ENCODE data around the gene TTC33.

TTC33 gene

DNA sequence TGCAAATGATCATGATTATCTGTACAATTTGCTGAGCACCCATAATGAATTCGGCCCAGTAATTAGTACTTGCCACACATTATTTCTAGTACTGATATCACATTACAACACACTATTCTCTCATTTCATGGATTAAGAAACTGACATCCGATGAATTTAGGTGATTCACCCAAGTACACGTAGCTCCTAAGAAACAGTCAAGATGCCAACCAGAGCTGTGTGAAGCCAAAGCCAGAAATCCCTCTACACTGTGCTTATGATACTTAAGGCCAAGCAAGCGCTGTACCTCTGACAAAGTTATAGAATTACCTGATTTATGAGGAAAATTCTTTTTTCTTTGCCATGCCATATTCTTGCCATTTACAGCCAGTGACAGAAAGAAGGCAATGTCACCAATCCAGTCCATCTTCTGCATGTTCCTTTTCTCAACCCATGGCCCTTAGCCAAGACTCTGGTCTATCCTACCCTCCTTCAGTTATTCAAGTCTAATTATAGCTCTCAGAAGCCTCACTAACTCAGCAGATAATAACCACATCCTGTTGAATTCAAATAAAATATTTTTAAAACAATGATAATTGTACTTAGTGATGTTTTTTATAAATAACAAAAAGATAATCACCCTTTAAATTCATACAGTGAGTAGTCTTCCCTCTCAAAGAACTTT lies 150.3 kb downstream of the TTC33 start:
- TF ChIP-seq, protein P1, sequence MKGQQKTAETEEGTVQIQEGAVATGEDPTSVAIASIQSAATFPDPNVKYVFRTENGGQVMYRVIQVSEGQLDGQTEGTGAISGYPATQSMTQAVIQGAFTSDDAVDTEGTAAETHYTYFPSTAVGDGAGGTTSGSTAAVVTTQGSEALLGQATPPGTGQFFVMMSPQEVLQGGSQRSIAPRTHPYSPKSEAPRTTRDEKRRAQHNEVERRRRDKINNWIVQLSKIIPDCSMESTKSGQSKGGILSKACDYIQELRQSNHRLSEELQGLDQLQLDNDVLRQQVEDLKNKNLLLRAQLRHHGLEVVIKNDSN (IDR thresholded peaks at IDR 0.05), result no peak
- TF ChIP-seq NFIC (IDR thresholded peaks at IDR 0.05), result no peak
- no peak for TF ChIP-seq FOXM1 (IDR thresholded peaks at IDR 0.05; ENCODE audit: borderline replicate concordance, low read depth)
- TF ChIP-seq CREB1 (IDR thresholded peaks at IDR 0.05; ENCODE audit: low read depth), result no peak
- TF ChIP-seq RAD21 (IDR thresholded peaks at IDR 0.05; ENCODE audit: low read depth), result no peak
- no peak for TF ChIP-seq EP300 (IDR thresholded peaks at IDR 0.05; ENCODE audit: borderline replicate concordance)

DNA sequence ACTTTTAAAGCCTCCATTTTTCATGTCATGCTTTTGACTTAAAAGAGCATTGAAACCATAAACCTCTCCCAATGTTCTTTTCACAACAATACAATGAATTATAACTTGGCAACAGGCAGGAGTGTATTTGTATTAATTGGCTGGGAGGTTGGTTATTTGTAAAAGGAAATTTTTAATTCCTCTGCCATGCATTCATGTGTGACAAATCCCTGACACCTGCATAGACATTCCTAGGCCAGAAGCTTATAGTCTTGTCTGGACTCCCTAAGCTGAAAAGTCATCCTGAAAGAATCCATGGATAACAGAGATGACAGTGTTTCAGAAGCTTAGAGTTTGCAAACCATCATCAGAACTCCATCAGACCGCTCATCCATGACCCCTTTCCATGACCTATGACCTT lies 152.4 kb downstream of the TTC33 start:
- no peak for TF ChIP-seq EGR1 (IDR thresholded peaks at IDR 0.05)
- no peak for TF ChIP-seq ZBTB7A (IDR thresholded peaks at IDR 0.05; ENCODE audit: low read depth)
- TF ChIP-seq NFIC (IDR thresholded peaks at IDR 0.05), result peak; percentile 61; the same call in 1 of the 2 replicates
- TF ChIP-seq TCF12 (IDR thresholded peaks at IDR 0.05; ENCODE audit: low read depth), result peak; percentile 77
- TF ChIP-seq CREB1 (IDR thresholded peaks at IDR 0.05; ENCODE audit: low read depth), result no peak
- no peak for TF ChIP-seq CEBPB (IDR thresholded peaks at IDR 0.05)
- TF ChIP-seq TAF1 (IDR thresholded peaks at IDR 0.05; ENCODE audit: low read depth), result no peak
- 0 out of 2 replicates have a peak, but pooled peaks have one; percentile 14 for TF ChIP-seq TEAD4 (IDR thresholded peaks at IDR 0.05)

DNA sequence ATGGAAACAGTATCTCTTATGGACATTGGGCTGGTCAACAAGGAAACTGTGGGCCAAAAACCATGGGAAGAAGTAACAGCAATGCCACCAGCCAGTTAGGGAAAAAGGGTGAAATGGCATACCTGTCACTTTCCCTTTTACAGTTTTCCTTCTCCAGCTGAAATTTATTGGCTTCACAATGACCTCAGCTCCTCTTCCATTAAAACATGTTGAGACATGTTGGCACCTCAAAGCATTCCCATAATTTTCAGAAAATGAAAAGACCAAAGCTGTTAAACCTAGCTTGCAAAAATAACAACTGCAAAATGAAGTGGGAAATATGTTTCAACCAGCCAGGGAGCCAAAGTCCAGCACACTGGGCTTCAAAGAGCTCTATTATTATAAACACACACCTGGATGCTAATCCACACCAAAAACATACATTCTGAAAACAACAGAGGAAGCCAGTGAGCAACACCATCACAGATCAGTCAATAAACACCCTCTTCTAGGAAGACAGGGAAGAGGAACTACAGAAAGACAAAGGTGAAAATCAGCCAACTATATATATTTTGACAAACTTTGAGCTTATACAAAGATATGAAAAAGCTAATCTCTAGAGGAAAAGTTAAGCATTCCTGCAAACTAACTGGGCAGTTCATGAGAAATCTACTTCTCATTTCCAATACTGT lies 154.4 kb downstream of the TTC33 start:
- no peak for TF ChIP-seq TCF12 (IDR thresholded peaks at IDR 0.05; ENCODE audit: low read depth)
- TF ChIP-seq, protein P2, sequence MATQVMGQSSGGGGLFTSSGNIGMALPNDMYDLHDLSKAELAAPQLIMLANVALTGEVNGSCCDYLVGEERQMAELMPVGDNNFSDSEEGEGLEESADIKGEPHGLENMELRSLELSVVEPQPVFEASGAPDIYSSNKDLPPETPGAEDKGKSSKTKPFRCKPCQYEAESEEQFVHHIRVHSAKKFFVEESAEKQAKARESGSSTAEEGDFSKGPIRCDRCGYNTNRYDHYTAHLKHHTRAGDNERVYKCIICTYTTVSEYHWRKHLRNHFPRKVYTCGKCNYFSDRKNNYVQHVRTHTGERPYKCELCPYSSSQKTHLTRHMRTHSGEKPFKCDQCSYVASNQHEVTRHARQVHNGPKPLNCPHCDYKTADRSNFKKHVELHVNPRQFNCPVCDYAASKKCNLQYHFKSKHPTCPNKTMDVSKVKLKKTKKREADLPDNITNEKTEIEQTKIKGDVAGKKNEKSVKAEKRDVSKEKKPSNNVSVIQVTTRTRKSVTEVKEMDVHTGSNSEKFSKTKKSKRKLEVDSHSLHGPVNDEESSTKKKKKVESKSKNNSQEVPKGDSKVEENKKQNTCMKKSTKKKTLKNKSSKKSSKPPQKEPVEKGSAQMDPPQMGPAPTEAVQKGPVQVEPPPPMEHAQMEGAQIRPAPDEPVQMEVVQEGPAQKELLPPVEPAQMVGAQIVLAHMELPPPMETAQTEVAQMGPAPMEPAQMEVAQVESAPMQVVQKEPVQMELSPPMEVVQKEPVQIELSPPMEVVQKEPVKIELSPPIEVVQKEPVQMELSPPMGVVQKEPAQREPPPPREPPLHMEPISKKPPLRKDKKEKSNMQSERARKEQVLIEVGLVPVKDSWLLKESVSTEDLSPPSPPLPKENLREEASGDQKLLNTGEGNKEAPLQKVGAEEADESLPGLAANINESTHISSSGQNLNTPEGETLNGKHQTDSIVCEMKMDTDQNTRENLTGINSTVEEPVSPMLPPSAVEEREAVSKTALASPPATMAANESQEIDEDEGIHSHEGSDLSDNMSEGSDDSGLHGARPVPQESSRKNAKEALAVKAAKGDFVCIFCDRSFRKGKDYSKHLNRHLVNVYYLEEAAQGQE (IDR thresholded peaks at IDR 0.05; ENCODE audit: low read depth), result no peak
- TF ChIP-seq FOXM1 (IDR thresholded peaks at IDR 0.05; ENCODE audit: borderline replicate concordance, low read depth), result no peak
- TF ChIP-seq, protein P1 (IDR thresholded peaks at IDR 0.05), result no peak
- TF ChIP-seq, protein P3, sequence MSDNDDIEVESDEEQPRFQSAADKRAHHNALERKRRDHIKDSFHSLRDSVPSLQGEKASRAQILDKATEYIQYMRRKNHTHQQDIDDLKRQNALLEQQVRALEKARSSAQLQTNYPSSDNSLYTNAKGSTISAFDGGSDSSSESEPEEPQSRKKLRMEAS (IDR thresholded peaks at IDR 0.05), result no peak
- no peak for TF ChIP-seq RAD21 (IDR thresholded peaks at IDR 0.05; ENCODE audit: low read depth)

DNA sequence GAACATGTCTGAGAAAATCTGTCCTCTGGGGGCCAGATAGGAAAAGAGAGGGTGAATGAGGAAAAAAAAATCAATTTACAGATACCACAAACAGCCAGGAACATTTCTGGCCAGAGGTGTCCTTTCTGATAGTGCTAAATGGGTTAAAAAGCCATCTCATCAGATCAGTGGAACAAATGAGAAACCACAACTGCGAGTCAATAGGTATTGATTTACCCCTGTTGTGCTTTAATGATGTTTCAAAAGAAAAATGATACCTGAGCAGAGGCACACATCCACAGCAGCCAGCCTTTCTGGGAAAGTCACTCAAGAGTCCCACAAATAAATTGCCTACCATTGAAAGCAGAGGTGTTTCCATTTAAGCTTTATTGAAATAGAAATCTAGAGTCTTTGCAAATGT lies 155.4 kb downstream of the TTC33 start:
- TF ChIP-seq CREB1 (IDR thresholded peaks at IDR 0.05; ENCODE audit: low read depth), result no peak
- TF ChIP-seq EP300 (IDR thresholded peaks at IDR 0.05; ENCODE audit: borderline replicate concordance), result no peak
- TF ChIP-seq YY1 (IDR thresholded peaks at IDR 0.05; ENCODE audit: low read depth), result no peak
- no peak for TF ChIP-seq FOXM1 (IDR thresholded peaks at IDR 0.05; ENCODE audit: borderline replicate concordance, low read depth)
- no peak for TF ChIP-seq TEAD4 (IDR thresholded peaks at IDR 0.05)
- TF ChIP-seq, protein P2 (IDR thresholded peaks at IDR 0.05; ENCODE audit: low read depth), result no peak
- TF ChIP-seq TAF1 (IDR thresholded peaks at IDR 0.05; ENCODE audit: low read depth), result no peak
- TF ChIP-seq, protein P1 (IDR thresholded peaks at IDR 0.05), result no peak

DNA sequence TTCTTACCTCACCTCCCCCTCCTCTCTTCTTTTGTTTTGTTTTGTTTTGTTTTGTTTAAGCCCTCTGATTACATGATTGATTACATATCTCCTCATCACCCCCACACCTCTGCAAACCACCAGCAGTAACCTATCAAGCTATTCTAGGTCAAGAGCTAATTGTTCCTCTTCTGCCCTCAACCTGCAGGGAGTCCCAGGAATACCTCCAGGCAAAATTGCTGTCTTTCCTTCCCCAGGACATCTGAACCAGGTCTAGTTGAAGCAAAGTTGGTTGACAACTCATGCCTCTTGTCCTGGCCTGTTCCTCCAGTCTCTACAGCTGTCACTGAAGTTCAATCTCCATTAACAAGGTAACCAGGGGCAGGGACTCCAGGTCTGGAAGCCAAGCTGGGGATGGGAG lies 156.1 kb downstream of the TTC33 start:
- TF ChIP-seq CEBPB (IDR thresholded peaks at IDR 0.05) (no peak), RAD21 (IDR thresholded peaks at IDR 0.05; ENCODE audit: low read depth) (no peak), EP300 (IDR thresholded peaks at IDR 0.05; ENCODE audit: borderline replicate concordance) (no peak), YY1 (IDR thresholded peaks at IDR 0.05; ENCODE audit: low read depth) (no peak), TAF1 (IDR thresholded peaks at IDR 0.05; ENCODE audit: low read depth) (no peak), TEAD4 (IDR thresholded peaks at IDR 0.05) (no peak), NFIC (IDR thresholded peaks at IDR 0.05) (no peak), ZBTB7A (IDR thresholded peaks at IDR 0.05; ENCODE audit: low read depth) (no peak), CREB1 (IDR thresholded peaks at IDR 0.05; ENCODE audit: low read depth) (no peak), FOXM1 (IDR thresholded peaks at IDR 0.05; ENCODE audit: borderline replicate concordance, low read depth) (no peak), EGR1 (IDR thresholded peaks at IDR 0.05) (no peak), TCF12 (IDR thresholded peaks at IDR 0.05; ENCODE audit: low read depth) (no peak)
- TF ChIP-seq, protein P2 (IDR thresholded peaks at IDR 0.05; ENCODE audit: low read depth), result no peak
- TF ChIP-seq, protein P3 (IDR thresholded peaks at IDR 0.05), result no peak
